Gastrocnemius medialis (tissue), 4 donors: ENCODE results near the gene MKNK2. TPM values are rescaled to one million over a fixed set of nuclear protein-coding genes. Genes with fewer than 3 reads are reported as not detected.

ENCODE experiments used
- ATAC-seq, 2 donors: fragments of 150-250 bp; one replicate each; pipeline ENCODE4 v1.9.1; 2016
- DNase-seq, 2 donors: peaks; one replicate each; pipeline ENCODE4 v3.0.0-alpha.2; 2019
- H3K27ac ChIP-seq, 4 donors: fragments of 200-600 bp; sonication (generic); 1 replicate in 1 of 4; 2 replicates in 3 of 4; pipeline ENCODE4 v1.5.1; 2016 to 2018; ENCODE audit warnings: mild to moderate bottlenecking in 2 of 4, moderate library complexity in 1 of 4
- H3K27me3 ChIP-seq, 3 donors: fragments of 200-600 bp; sonication (generic) in 2 of 3; 1 replicate in 1 of 3; 2 replicates in 2 of 3; pipeline versions ENCODE4 v1.5.1 to v1.6.0; 2016 to 2019; ENCODE audit warnings: mild to moderate bottlenecking in 1 of 3, moderate library complexity in 1 of 3
- H3K36me3 ChIP-seq, 2 donors: fragments of 200-600 bp; sonication (generic) in 1 of 2; one replicate each; pipeline ENCODE4 v1.5.1; 2017 to 2018
- H3K4me1 ChIP-seq, 2 donors: fragments of 200-600 bp; sonication (generic) in 1 of 2; one replicate each; pipeline ENCODE4 v1.5.1; 2016 to 2017; ENCODE audit warnings: mild to moderate bottlenecking in 2 of 2
- H3K4me3 ChIP-seq, 4 donors: fragments of 200-600 bp; sonication (generic) in 3 of 4; 1 replicate in 1 of 4; 2 replicates in 3 of 4; pipeline ENCODE4 v1.5.1; 2016 to 2019; ENCODE audit warnings: mild to moderate bottlenecking in 2 of 4
- H3K9me3 ChIP-seq, 3 donors: fragments of 200-600 bp; sonication (generic) in 2 of 3; 1 replicate in 1 of 3; 2 replicates in 2 of 3; pipeline ENCODE4 v1.5.1; 2016 to 2019
- POLR2A ChIP-seq, 2 donors: fragments of 450-650 bp; IDR thresholded peaks; one replicate each; pipeline ENCODE4 v1.6.1; 2017; ENCODE audit warnings: antibody characterized with exemption in 2 of 2, mild to moderate bottlenecking in 2 of 2, moderate library complexity in 2 of 2
- in situ Hi-C, 4 donors: fragments of 200-750 bp; cut with MboI; loops; one replicate each; pipeline versions ENCODE4 v1.15.0 to v1.8.0; 2017; ENCODE audit warnings: low sequenced_read_pairs in 4 of 4
- intact Hi-C: fragments of 100-400 bp; cut with DNase I; formaldehyde crosslinking; loops from one replicate; pipeline ENCODE4 v1.15.1; 2023; ENCODE audit warnings: low total_unique reads
- total RNA-seq, 4 donors: library from RNA; depleted of rRNA; stranded (reverse); fragments of >200 nt; gene quantifications; one replicate each; pipeline versions ENCODE4 v1.1.0 to v1.2.3, GENCODE V29; 2016
- TF ChIP-seq, protein P1 (sequence below), 5 experiments: fragments of 450-650 bp in 3 of 5; fragments of 200-600 bp in 2 of 5; sonication (generic) in 2 of 5; IDR thresholded peaks in 4 of 5; conservative IDR thresholded peaks in 1 of 5; 1 replicate in 4 of 5; 2 replicates in 1 of 5; pipeline ENCODE4 v1.5.1; 2016 to 2019; ENCODE audit warnings: antibody characterized with exemption in 5 of 5, mild to moderate bottlenecking in 3 of 5, moderate library complexity in 3 of 5

MKNK2 gene
- total RNA-seq, 4 donors from 2014 or later: 1,858 to 2,149 (median 1,965) TPM

DNA sequence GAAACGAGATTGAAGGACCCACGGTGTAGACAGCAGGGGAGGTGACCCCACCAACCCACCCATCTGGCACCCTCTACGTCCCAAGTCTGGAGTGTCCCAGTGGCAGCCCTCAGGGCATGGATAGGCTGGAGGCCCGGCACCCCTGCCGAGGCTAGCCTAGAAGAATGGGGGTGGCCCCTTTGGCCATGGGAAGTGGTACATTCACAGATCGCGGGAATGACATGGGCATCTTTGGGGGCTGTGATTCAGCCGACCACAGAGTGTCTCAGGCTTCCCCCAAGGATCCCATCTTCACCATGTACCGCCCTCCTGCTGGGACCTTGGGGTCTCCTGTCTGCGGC lies 11.3 kb upstream of the MKNK2 start:
- no peaks in the 10 kb centered on the region for H3K36me3 ChIP-seq
- in situ Hi-C loops (loop anchor here in 1 of 4 donors (10.0 kb wide), 1 partner anchor 128 kb away; no protein-coding TSS in a partner anchor), intact Hi-C loops (loop anchor here (5.0 to 10.0 kb wide), 5 partner anchors 565 to 1312 kb away; partner anchors contain the start of genes GPX4 and MIDN)
- peaks cover 42 to 51% of the 10 kb centered on the region in 2 donors for H3K4me1 ChIP-seq
- no peak for ATAC-seq
- no peaks in the 10 kb centered on the region for H3K9me3 ChIP-seq
- H3K4me3 ChIP-seq: peak overlapping the region in 3 of 4 donors; percentile 55 to 69 (median 57)
- TF ChIP-seq POLR2A (IDR thresholded peaks at IDR 0.05): no peak
- TF ChIP-seq, protein P1, sequence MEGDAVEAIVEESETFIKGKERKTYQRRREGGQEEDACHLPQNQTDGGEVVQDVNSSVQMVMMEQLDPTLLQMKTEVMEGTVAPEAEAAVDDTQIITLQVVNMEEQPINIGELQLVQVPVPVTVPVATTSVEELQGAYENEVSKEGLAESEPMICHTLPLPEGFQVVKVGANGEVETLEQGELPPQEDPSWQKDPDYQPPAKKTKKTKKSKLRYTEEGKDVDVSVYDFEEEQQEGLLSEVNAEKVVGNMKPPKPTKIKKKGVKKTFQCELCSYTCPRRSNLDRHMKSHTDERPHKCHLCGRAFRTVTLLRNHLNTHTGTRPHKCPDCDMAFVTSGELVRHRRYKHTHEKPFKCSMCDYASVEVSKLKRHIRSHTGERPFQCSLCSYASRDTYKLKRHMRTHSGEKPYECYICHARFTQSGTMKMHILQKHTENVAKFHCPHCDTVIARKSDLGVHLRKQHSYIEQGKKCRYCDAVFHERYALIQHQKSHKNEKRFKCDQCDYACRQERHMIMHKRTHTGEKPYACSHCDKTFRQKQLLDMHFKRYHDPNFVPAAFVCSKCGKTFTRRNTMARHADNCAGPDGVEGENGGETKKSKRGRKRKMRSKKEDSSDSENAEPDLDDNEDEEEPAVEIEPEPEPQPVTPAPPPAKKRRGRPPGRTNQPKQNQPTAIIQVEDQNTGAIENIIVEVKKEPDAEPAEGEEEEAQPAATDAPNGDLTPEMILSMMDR (IDR thresholded peaks at IDR 0.05 in 4 of 5, conservative IDR thresholded peaks at IDR 0.05 in 1 of 5): no peak
- H3K27me3 ChIP-seq: no peaks in the 10 kb centered on the region
- H3K27ac ChIP-seq: peak overlapping the region; percentile 95 to 100 (median 98)
- DNase-seq: no peak

DNA sequence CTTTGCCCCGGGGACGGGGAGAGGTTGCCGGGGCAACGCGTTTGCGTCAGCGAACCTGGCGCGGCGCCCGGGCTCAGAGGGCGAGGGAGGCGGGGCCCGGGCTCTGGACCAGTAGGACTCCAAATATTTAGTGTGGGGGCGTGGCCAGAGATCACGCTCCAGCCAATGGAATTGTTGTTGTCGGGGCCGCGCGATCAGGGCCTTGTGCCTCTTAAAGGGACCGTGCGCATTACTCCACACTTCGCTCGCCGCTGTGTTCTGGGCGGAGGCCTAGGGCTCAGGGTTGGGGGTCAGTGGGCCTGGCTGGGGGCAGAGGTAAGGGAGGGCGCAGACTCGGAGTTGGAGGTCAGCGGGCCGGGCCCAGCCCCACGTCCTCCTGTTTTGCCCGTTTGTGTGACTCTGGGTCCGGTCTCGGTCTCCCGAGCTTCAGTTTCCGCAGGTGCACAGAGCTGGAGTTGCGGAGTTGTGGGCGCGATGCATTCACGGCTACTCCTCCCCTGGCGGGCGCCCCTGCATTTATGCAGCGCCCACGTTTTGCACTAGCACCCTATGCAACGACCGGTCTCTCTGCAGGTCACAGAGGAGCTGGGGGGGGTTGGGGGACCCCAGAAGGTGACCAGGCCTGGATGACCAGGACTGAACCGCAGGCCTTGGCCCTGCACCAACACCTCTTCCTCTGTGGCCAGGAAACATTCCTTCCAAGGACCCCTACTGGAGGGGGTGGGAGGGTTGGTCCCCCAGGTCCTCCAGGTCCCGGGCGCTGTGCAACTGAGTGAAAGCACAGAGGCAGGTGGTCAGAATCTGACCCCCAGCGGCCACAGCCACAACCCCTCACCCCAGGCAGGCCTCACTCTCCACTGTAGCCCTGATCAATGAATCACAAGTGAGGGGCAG lies 10.7 kb upstream of the MKNK2 start:
- H3K27ac ChIP-seq: peak overlapping the region; percentile 95 to 100 (median 98)
- peak; percentile 57 to 64 for ATAC-seq
- H3K4me3 ChIP-seq: peak overlapping the region; percentile 65 to 96 (median 74)
- H3K4me1 ChIP-seq: peaks cover 42 to 57% of the 10 kb centered on the region in 2 donors
- in situ Hi-C loops: loop anchor here in 1 of 4 donors (10.0 kb wide), 1 partner anchor 127 kb away; no protein-coding TSS in a partner anchor
- peak; percentile 98 to 99 for DNase-seq
- intact Hi-C loops: loop anchor here (1.0 to 10.0 kb wide), 6 partner anchors 29 to 1313 kb away; partner anchors contain the start of genes GPX4 and MIDN
- H3K27me3 ChIP-seq: no peaks in the 10 kb centered on the region
- H3K9me3 ChIP-seq: no peaks in the 10 kb centered on the region
- TF ChIP-seq, protein P1 (IDR thresholded peaks at IDR 0.05 in 4 of 5, conservative IDR thresholded peaks at IDR 0.05 in 1 of 5): no peak
- TF ChIP-seq POLR2A (IDR thresholded peaks at IDR 0.05): peak; percentile 88 to 95
- H3K36me3 ChIP-seq: no peaks in the 10 kb centered on the region

DNA sequence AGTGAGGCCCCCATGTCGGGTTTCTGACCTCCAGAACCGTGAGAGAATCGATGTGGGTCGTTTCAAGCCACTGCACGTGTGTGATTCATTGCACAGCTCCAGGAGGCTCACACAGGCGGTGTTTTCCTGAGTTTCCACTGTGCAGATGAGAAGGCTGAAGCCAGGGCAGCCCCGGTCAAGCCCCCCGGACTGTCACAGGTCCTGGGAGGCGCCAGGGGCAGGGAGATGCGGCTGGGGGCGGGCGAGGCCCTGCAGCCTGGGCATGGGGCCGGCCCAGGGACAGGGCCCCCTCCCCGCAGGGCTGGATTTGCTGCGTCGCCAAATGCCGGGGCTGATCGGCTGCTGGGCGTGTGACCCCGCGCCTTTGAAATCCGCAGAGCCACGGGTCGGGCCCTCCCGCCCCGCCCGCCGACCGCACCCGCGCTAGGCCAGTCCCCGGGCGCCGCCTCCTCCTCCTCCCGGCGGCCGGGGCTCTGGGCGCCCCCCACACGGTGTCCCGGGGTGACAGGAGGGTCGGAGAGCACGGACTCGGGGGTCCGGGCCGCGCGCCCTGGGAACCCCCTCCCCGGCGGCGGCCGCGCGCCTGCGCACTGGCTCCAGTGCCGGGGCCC lies 9.9 kb upstream of the MKNK2 start:
- in situ Hi-C loops: loop anchor here in 1 of 4 donors (10.0 kb wide), 1 partner anchor 126 kb away; no protein-coding TSS in a partner anchor
- H3K4me1 ChIP-seq: peaks cover 45 to 60% of the 10 kb centered on the region in 2 donors
- peak in 1 of 2 donors; percentile 80 for DNase-seq
- peak overlapping the region; percentile 65 to 96 (median 74) for H3K4me3 ChIP-seq
- H3K27ac ChIP-seq: peak overlapping the region; percentile 95 to 100 (median 98)
- no peaks in the 10 kb centered on the region for H3K27me3 ChIP-seq
- ATAC-seq: peak; percentile 26 to 33
- TF ChIP-seq, protein P1 (IDR thresholded peaks at IDR 0.05 in 4 of 5, conservative IDR thresholded peaks at IDR 0.05 in 1 of 5): no peak
- peak; percentile 83 to 99 for TF ChIP-seq POLR2A (IDR thresholded peaks at IDR 0.05)
- H3K36me3 ChIP-seq: no peaks in the 10 kb centered on the region
- intact Hi-C loops: loop anchor here (1.0 to 10.0 kb wide), 6 partner anchors 29 to 1314 kb away; partner anchors contain the start of genes GPX4 and MIDN
- no peaks in the 10 kb centered on the region for H3K9me3 ChIP-seq

DNA sequence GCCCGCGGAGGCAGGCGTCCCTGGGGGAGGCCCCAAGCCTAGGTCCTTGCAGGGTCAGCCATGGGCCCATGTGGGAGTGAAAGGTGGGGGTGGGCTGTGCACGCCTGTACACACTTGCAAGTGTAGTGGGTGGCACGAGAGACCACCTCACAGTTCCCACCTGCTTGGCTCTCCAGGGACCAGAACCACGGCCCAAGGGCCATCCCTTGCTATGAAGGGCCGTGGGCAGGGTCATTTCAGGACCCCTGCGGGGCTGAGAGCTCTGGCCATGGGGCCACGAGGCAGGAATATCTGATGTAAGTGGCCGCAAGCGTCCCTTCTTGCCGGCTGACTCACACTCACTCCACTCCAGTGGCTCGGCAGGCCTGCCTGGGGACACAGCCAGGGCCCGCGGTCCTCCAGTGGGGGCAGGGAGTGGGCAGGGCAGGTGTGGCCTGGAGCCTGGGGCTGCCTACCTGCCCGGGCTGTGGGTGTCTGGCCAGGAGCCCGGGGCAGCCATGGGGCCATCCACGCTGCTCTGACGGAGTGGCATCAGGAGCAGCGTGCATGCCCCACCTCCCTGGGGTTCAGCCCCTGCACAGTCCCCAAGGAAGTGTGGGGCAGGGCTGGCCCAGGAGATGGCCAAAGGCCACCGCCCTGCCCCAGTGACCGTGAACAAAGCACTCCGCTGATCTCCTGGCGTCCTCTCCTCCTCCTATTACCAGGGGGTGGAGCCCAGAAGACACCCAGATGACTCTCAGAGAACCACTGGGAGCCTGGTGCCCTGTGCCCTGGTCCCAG lies 8.6 kb upstream of the MKNK2 start:
- Histone ChIP-seq H3K27me3 (no peaks in the 10 kb centered on the region), H3K4me1 (peaks cover 51 to 70% of the 10 kb centered on the region in 2 donors), H3K27ac (peak overlapping the region; percentile 95 to 100 (median 98)), H3K9me3 (no peaks in the 10 kb centered on the region), H3K4me3 (peak overlapping the region; percentile 65 to 96 (median 74)), H3K36me3 (no peaks in the 10 kb centered on the region)
- in situ Hi-C loops (loop anchor here in 1 of 4 donors (10.0 kb wide), 1 partner anchor 125 kb away; no protein-coding TSS in a partner anchor), intact Hi-C loops (loop anchor here (1.0 to 10.0 kb wide), 6 partner anchors 8 to 1315 kb away; partner anchors contain the start of genes GPX4, MIDN and MKNK2)
- peak; percentile 91 to 97 for DNase-seq
- TF ChIP-seq, protein P1 (IDR thresholded peaks at IDR 0.05 in 4 of 5, conservative IDR thresholded peaks at IDR 0.05 in 1 of 5): peak in 1 of 5 experiments; percentile 13
- TF ChIP-seq POLR2A (IDR thresholded peaks at IDR 0.05): peak; percentile 87 to 94
- ATAC-seq: peak; percentile 56 to 58
